Measurements from ENCODE around the gene UGT1A1.

UGT1A1 gene

DNA sequence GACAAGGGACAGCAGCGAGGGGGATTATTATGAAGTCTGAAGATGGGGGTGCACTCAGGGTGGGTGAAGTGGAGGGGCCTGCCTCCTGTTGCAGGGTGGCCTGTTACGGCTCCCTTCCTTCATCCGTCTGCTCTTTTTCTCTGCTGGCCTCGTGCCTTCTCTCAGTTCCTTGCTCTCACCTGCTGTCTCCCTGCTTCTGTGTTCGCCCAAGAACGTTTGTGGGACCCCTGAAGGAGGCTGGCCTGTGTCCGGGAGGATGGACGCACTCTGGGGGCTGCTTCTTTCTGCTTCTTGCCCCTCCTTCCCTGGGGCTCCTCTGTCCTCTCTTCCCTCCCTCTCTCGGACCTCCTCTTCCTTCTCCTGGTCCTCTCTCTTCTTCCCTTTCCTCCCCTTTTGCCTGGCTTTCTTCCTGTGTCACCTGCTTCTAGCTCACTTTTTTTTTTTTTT, 31.8 kb downstream of the UGT1A1 start:
- intact Hi-C loops (cut with DNase I), result no loop called here
- peak in 1 of 42 donors; percentile 9 for DNase-seq

DNA sequence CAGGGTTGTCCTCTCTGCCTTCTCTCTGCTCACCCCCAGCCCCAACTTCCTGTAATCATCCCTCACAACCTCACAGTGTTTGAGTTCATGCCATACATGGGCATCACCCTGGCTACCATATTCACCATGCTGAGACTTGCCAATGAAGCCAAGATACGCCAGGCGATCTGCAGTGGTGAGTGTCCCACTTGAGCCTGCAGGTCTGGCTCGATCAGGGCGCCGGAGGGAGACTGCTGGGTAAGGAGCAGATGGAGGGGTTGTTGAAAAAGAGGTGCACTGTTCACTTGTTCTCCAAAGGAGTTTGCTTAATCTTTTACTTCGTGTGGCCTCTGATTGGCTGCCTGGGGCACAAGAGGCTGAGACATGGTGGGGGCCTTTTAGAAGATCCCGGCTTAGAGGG, 32.6 kb downstream of the UGT1A1 start:
- intact Hi-C loops (cut with DNase I), result no loop called here
- DNase-seq, result peak in 2 of 42 donors; percentile 6 to 31

DNA sequence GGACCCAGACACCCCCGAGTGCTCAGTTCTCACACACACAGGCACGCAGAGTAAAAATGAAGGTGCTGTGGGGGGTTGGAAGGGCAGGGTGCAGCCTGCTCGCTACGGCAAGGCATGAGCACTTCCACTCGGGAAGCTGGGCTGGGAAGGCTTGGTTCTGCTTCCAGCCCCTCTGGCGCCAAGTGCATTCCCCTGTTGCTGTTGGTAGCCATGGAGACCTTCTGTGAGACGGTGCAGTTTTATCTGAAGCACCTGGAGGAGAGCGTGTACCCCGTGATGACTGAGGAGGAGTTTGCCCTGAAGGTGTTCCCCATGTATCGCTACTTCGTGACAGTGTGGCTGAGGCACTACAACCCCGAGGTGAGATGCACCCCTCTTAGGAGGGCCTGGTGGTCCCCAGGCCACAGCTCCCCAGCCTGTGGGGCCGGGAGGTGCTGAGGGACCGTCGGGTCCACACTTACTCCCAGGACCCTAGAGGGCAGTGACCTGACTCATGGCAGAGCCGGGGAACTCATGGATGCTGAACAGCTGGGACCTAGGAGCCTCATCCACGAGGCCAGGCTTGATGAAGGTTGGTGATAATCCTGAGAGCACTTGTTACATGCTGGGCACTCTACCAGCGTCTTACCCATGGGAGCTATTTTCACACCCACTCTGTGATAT, 33.5 kb downstream of the UGT1A1 start:
- intact Hi-C loops (cut with DNase I), result no loop called here
- peak in 17 of 42 donors; percentile 2 to 56 (median 18) for DNase-seq

DNA sequence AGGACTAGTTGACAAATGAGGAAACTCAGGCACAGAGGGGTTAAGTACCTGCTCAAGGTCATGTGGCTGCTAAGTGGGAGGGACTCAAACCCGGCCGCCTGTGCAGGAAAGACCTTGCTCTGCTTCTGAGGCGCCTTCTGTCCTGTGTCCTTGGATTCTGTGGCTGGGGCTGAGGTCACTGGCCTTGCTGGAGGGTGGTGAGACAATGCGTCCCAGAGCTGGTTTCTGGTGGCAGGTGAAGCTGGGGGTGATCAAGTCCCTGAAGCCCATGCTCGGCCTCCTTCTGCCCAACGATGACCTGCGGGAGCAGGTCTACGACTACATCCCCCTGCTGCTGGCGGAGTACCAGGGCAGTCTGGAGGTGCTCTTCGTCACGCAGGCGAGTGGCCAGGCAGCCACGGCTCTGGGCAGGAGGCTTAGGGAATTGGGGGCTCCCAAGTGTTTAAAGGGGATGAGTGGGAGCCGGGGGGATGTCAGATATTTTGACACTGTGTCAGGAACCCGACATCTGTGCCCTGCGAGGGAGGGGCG, 34.1 kb downstream of the UGT1A1 start:
- intact Hi-C loops (cut with DNase I), result no loop called here
- DNase-seq, result peak in 3 of 42 donors; percentile 13 to 32 (median 28)

DNA sequence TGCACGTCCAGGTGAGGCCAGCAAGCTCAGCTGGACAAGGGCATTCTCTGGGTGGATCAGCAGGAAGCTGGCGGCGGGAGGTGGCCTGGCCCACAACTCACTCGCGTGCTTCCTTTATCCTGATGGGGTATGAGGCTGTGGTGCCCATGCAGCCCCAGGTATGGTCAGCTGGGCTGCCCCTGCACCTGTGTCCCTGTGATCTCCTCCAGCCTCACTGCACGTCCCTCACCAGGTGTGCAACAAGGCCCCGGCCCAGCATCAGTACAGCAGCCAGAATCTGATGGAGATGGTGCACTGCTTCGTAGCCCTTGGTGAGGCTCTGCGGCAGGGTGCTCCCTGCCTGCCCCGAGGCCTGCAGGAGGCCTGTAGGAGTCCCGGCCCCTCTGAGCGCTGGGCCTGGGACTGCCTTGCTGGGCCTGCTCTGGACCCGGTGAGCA, 35.7 kb downstream of the UGT1A1 start:
- intact Hi-C loops (cut with DNase I), result no loop called here
- DNase-seq, result peak in 6 of 42 donors; percentile 10 to 28 (median 24)

DNA sequence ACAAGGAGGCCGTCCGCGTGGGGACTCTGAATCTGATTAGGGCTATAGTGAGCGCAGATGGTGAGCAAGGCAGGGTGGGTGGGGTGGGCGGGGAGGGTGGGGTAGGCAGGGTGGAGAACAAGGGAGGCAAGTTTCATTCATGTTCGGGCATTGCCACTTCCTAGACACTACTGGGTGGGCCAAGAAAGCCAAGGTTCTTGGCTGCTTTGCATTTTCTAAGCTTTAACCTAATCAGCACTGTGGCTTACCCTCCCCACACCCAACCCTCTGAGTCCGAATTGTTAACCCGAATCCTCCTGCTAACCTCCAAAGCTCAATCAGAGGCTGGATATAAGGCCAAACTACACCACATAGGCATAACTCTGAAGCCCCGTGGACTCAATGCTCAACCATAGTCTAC, 36.2 kb downstream of the UGT1A1 start:
- DNase-seq, result peak in 3 of 42 donors; percentile 5 to 10 (median 7)
- intact Hi-C loops (cut with DNase I), result no loop called here

DNA sequence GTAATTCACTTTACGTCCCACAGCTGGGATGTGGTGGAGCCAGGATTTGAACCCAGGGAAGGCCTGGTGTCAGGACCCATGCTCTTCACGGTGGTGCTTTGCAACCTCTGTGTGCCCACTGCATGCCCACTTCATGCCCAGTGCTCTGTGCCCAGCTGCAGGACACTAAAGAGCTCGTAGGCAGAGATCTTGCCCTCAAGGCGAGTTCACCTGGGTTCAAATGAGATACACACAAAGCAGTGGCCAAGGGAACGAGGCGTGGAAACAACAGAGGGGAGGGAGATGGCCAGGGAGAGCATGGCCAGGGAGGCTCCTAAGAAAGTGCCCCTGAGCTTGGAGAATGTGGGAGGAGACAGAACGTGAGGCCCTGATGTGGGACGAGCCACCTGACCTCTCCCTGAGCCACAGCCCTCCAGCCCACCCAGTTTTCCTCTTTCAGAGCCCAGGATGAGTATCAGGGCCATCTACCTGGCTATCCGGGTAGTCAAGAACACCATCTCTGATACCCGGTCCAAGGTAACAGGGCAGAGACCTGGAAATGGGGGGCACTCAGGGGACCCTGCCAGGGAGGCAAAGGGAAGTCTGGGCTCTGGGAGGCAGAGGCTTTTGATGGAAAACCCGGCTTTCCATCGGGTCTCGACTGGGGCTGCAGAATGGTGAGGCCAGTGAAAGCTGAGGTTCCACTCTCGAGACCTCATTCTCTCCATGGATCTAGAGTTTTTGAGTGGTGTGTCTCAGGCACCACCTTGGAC, 38.4 kb downstream of the UGT1A1 start:
- intact Hi-C loops (cut with DNase I), result no loop called here
- peak in 7 of 42 donors; percentile 2 to 34 (median 22) for DNase-seq

DNA sequence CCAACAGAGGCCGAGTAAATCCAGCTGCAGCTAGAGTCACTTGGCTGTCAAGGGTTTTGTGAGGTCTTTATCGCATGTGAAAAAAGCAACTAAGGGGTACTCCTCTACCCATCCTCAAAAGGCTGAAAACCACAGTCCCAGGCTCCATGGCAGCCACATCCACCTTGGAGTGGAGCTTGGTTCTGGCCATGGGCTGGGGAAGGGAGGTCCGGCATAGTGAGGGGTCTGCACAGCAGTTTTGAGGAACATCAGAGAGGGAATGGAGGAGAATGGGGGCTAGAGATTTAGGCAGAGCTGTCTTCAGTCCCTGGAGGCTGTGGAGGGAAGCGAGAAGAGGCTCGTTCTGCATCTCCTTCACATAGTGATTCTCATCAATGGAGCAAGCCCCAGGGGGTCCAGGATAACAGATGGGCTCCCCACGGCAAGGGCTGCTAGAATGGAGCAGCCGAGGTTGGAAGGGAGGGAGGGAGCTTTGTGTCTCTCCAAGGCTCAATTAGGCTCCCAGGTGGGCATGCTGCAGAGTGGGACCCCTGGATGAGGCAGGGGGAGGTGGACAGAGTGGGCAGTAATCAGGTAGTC, 39.1 kb downstream of the UGT1A1 start:
- intact Hi-C loops (cut with DNase I), result no loop called here
- peak in 5 of 42 donors; percentile 7 to 26 (median 18) for DNase-seq

DNA sequence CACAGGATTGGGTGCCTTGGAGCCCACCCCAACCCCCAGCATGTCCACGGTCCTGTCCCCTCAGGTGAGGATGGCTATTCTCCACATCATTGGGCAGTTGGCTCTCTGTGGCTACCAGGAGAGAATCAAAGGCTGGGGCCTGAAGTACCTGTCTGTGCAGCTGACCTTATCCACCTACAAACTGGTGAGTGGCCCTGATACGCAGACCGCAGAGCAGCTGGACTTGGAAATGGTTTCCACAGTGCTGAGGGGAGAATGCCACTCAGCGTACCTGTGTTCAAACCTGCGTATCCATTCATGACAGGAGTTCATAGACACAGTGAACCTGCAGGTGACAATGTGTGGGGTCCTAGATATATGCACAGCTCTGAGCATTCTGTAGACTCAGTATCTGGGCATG, 39.6 kb downstream of the UGT1A1 start:
- DNase-seq, result peak in 3 of 42 donors; percentile 2 to 10 (median 3)
- intact Hi-C loops (cut with DNase I), result no loop called here

DNA sequence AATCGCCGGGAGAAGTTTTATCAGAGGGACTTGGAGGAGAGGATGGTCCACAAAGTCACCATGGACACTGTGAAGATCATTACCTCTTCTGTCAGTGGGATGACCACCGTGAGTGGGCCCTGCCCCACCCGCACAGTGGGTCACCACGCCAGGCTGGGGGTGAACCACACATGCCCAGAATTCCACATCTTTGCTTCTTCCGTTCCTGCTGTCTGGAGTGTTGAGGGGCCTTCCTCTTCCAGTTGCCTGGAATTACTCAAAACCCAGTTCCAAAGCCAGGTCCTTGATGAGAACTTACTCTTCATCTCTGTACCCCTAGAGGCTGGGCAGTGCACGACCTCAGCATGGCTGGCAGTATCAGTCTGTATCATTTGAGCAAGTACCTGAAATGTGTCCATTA, 40.1 kb downstream of the UGT1A1 start:
- DNase-seq, result peak in 5 of 42 donors; percentile 2 to 21 (median 9)
- intact Hi-C loops (cut with DNase I), result no loop called here

DNA sequence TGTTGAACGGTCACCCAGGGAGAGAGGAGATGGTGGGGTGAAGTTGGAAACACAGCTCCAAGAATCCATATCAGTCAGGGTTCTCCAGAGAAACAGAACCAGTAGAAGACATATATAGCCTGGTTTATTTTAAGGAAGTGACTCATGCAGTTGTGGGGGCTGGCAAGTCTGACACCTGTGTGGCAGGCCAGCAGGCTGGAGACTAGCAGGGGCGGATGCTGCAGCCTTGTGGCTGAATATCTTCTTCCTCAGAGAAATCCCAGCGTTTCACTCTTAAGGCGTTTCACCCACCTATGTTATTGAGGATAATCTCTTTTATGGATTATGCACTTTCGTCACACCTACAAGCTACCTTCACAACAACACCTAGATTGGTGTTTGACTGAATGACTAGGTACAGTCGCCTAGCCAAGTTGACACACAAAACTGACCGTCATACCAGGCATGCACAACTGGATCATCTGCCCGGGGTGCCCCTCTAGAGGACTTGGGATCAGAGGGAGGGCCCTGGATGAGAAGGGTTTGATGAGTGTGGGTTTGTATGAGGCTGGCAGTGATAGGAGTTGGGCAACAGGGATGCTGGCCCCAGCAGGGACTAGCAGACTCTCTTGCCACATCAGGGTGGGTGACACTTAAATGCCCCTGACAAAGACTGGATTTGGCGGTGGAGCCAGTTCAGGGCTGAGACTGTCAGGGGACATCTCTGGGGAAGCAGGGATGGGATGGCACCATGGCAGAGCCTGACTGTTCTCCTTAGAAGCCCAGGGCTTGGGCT, 41.5 kb downstream of the UGT1A1 start:
- intact Hi-C loops (cut with DNase I), result no loop called here
- DNase-seq, result peak in 32 of 42 donors; percentile 3 to 81 (median 35)

DNA sequence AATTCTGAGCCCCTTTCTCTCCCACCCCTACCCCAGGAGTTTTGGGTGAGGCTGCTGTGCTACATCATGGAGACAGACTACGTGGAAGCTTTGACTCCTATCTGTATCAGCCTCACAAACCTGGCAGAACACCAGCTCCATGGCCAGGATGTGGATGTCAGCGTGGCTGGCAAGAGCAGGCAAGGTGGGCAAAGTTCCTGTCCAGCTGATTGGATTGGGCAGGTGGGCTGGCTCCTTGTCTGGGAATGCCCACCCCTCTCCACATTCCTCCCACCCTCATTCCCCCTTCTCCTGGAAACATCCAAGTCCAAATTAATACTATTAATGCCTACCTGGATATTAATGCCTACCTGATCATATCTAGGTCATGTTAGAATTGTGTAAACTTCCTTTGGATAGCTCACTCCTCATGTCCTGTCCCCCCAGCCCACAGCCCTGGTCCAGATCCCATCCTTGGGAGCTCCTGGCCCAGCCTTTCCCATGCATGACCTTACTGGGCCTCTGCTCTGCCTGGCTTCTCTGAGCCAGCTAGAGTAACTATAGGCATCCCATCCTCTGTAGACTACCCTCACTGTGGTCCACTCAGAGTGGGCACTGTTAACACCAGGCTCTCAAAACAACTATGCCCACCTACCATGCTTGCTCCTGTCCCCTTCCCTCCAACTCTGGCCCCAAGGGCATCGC, 42.2 kb downstream of the UGT1A1 start:
- intact Hi-C loops (cut with DNase I), result no loop called here
- DNase-seq, result peak in 4 of 42 donors; percentile 12 to 28 (median 16)

DNA sequence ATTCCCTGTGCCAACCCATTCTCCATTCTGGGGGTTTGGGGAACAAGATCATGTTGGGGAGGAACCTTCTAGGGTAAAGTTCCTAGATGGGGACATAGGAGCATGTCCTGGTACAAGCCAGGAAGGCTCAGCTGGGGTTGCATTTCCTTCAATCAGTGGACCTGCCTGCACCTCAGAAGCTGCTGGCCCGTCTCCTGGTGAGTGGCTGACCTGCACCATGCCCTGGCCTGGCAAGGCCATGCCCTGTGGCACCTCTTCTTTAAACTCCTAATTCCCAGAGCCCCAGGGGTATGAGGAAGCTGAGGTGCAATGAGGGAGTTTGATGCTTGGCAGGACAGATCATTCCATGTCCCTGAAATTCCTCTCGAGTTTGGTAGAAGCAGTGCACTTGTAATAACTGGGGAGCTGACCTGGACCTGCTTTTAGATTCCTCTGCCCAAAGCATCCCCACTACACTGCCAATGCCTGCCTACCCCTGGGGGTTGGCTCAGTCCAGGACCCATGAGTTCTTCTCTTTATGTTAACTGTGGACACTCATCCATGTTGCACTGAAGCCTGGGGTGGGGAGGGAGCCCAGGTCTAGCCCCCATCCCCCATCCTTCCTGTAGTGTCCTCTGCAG, 43.3 kb downstream of the UGT1A1 start:
- DNase-seq, result peak in 6 of 42 donors; percentile 0 to 28 (median 18)
- intact Hi-C loops (cut with DNase I), result no loop called here

DNA sequence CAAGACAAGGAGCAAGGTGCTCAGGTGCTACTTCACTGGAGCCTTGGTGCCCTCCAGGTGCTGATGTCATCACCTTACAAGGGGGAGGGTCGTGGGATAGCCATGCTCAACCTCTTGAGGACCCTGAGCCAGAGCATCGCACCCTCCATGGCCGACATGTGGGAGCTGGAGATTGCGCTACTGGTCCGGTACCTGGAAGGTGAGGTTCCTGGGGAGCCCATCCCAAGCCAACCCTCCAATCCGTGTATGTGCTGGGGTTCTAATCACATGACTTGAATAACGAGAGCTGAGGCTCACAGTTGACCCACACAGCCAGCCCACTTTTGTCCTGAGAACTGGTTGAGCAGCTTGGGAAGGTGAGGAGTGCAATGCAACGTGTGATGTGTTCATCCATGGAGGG, 43.9 kb downstream of the UGT1A1 start:
- DNase-seq, result peak in 8 of 42 donors; percentile 3 to 28 (median 13)
- intact Hi-C loops (cut with DNase I), result no loop called here

DNA sequence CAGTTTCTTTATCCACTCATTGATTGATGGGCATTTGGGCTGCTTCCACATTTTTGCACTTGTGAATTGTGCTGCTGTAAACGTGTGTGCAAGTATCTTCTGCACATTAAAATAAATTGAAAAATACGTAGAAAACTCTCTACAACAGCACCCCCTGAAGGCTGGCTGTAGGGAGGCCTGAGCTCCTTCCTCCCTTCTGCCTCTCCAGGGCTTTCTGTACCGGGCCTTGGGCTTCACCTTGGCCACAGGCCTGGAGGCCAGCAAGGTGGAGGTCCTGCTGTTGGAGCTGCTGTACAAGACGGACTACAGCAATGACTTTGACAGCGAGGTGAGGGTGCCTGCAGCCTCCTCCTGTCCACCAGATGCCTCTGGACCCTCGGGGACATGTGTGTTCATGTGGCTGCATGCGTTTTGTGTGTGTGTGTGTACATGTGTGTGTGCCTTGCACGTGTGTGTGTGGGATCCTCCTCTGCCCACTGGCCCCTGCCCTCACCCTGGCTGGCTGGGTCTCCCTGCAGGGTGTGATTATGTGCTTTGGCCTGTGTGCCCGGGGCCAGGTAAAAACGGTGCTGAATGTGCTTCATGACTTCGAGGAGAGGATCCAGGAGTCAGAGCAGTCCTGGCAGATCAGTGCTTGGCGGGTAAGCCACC, 47.3 kb downstream of the UGT1A1 start:
- intact Hi-C loops (cut with DNase I), result no loop called here
- peak in 9 of 42 donors; percentile 4 to 21 (median 12) for DNase-seq

DNA sequence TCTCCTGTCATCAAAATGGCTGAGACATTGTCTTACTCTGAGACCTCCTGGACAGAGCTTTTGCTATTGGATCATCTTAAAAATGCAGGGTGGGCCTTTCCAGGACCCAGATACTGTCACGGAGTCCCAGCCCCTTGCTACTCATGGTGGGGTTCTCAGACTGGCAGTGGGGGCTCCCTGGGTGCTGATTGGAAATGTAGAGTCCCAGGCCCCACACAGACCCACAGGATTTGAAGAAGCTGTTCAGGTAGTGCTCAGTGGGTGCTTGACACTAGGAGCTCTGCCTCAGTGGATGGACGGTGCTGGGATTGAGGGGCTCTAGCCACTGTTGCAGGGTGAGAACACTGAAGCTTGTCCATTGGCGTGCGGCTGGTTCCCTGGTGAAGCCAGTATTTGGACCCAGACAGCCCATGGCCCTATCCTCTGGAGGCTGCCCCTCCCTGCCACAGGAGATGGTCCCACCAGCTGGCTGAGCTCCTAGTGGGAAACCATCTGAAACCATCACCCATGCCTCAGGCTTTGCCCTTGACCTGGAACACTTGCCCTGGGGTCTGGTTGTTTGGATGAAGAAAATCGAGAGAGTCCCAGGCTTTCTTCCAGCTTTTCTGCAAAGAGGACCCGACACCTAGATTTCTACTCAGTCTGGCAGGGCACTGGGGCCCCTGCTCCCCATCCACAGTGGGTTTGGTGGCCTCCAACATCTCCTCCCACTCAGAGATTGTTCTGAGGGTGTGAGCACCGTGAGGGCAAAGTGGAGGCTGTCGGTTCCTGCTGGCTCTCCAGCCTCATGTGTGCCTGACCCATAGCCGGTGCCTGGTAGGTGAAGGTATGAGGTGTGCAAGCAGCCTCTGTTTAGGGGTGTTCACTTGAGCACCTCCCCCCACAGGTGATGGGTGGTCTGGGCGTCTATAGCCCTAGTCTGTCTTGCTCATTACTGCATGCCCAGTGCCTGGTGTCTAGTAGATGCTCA, 48.2 kb downstream of the UGT1A1 start:
- peak in 9 of 42 donors; percentile 2 to 26 (median 9) for DNase-seq
- intact Hi-C loops (cut with DNase I), result no loop called here

Data from head of caudate nucleus (tissue), 42 donors.